ENCODE measurements around the gene LGR4. TPM values are rescaled to one million over a fixed set of nuclear protein-coding genes. Genes with fewer than 3 reads are reported as not detected.
"Not testable (repeated sequence)": the region's sequence is repeated elsewhere in the genome, so short reads cannot be mapped to it uniquely, and the experiment has no call there.

LGR4 gene
- total RNA-seq, 1 donor from 2014 or later, result 39.6 TPM

DNA sequence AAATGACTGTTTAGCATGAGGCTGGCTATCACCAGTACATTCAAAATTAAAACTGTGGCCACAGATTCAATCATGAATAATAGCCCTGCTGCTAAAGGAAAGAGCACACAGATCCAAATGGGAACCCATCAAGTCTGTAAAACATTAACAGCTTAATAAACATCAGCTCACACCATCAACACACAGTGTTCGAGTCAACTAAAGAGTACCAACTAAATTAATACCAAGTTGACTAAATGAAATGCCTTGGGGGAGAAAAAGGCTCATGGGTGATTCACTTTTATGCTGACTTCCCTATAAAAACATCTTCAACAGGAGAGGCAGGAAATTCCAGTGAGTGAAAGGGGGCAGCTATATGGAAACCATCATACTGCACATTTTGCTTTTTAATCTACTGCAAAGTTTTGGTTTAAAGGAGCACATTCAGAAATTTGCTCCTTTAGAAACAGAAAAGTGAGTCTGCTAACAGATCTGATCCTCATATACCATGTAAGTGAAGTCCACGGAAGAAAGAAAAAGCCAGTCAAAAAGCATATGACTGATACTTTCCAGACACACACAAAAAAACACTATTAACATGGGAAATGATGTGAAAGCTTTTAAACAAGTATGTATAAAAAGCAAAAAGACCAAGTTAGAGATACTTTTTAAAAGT is 16.3 kb downstream of the LGR4 start:
- H3K27ac Mint-ChIP-seq, result peak overlapping the region; percentile 33
- H3K4me1 Mint-ChIP-seq (ENCODE audit: unreplicated experiment), result peaks cover 54% of the 10 kb centered on the region
- TF ChIP-seq, protein P1, sequence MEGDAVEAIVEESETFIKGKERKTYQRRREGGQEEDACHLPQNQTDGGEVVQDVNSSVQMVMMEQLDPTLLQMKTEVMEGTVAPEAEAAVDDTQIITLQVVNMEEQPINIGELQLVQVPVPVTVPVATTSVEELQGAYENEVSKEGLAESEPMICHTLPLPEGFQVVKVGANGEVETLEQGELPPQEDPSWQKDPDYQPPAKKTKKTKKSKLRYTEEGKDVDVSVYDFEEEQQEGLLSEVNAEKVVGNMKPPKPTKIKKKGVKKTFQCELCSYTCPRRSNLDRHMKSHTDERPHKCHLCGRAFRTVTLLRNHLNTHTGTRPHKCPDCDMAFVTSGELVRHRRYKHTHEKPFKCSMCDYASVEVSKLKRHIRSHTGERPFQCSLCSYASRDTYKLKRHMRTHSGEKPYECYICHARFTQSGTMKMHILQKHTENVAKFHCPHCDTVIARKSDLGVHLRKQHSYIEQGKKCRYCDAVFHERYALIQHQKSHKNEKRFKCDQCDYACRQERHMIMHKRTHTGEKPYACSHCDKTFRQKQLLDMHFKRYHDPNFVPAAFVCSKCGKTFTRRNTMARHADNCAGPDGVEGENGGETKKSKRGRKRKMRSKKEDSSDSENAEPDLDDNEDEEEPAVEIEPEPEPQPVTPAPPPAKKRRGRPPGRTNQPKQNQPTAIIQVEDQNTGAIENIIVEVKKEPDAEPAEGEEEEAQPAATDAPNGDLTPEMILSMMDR (conservative IDR thresholded peaks at IDR 0.05), result no peak
- DNase-seq (ENCODE audit: extremely low spot score, unreplicated experiment), result no peak
- no peaks in the 10 kb centered on the region for H3K27me3 Mint-ChIP-seq
- no peaks in the 10 kb centered on the region for H3K9me3 Mint-ChIP-seq
- peak overlapping the region; percentile 37 for H3K4me3 Mint-ChIP-seq
- peaks cover 8% of the 10 kb centered on the region for H3K36me3 Mint-ChIP-seq

DNA sequence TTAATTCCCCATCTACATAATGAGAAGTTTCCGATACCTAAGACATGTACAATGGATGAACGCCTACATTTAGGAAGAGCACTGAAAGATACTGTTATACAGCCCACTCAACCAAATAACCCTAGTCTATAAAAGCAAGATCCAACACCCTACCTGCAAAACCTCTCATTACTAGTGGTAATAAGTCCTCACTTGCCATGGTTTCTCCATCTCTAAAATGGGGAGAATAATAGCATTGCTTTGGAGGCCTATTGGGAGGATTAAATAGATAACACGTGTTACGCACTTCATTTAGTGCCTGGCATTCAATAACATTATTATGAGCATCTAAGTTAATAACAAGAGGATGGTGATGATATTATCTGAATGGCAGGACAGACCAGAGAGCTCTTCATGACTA is 16.9 kb downstream of the LGR4 start:
- Mint-ChIP-seq H3K9me3 (no peaks in the 10 kb centered on the region), H3K27ac (peak overlapping the region; percentile 33), H3K36me3 (peaks cover 8% of the 10 kb centered on the region), H3K4me3 (peak overlapping the region; percentile 37), H3K27me3 (no peaks in the 10 kb centered on the region), H3K4me1 (ENCODE audit: unreplicated experiment) (peaks cover 58% of the 10 kb centered on the region)
- no peak for DNase-seq (ENCODE audit: extremely low spot score, unreplicated experiment)
- TF ChIP-seq, protein P1 (conservative IDR thresholded peaks at IDR 0.05), result no peak

DNA sequence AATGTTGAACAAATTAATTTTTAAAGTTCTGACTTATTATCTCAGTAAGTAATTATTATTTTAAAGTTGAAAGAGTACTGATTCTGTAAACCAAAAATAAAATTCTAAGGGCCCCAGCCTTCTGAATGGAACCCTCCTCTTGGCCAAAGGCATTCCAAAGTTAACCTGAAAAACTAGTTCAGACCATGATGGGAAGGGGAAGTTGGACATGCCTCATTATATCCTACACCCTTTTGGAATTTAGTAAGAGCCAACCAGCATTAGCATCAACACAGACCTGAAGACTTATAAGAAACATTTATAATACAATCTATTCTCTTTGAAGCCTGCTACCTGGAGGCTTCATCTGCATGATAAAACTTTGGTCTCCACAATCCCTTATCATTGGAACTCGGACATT is 18.9 kb downstream of the LGR4 start:
- H3K9me3 Mint-ChIP-seq, result no peaks in the 10 kb centered on the region
- H3K27ac Mint-ChIP-seq, result no peak overlapping the region

DNA sequence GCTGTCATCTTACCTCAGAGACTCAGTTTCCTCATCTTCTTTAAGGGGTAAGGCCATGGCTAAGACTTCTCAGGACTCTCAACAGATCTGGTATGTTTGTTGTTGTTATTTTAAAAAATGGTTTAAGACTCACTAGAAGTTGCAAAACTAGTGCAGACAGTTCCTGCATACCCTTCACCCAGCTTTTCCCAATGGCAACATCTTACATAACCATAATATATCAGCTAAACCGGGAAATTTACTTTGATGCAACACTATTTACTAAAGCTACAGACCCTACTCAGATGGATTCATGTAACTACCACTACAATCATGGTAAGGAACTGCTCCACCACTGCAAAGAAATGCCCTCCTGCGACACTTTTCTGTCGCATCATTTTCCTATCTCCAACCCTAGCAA is 20.4 kb downstream of the LGR4 start:
- H3K27ac Mint-ChIP-seq, result no peak overlapping the region
- peaks cover 34% of the 10 kb centered on the region for H3K4me1 Mint-ChIP-seq (ENCODE audit: unreplicated experiment)
- no peak for DNase-seq (ENCODE audit: extremely low spot score, unreplicated experiment)
- H3K36me3 Mint-ChIP-seq, result peaks cover 12% of the 10 kb centered on the region
- TF ChIP-seq, protein P1 (conservative IDR thresholded peaks at IDR 0.05), result no peak
- no peak overlapping the region for H3K4me3 Mint-ChIP-seq
- H3K27me3 Mint-ChIP-seq, result no peaks in the 10 kb centered on the region
- H3K9me3 Mint-ChIP-seq, result no peaks in the 10 kb centered on the region

More for the DNA sequence above, 18.9 kb downstream of the LGR4 start:
- TF ChIP-seq, protein P1 (conservative IDR thresholded peaks at IDR 0.05), result no peak
- peaks cover 44% of the 10 kb centered on the region for H3K4me1 Mint-ChIP-seq (ENCODE audit: unreplicated experiment)
- H3K4me3 Mint-ChIP-seq, result no peak overlapping the region
- no peaks in the 10 kb centered on the region for H3K27me3 Mint-ChIP-seq
- DNase-seq (ENCODE audit: extremely low spot score, unreplicated experiment), result no peak
- peaks cover 12% of the 10 kb centered on the region for H3K36me3 Mint-ChIP-seq

DNA sequence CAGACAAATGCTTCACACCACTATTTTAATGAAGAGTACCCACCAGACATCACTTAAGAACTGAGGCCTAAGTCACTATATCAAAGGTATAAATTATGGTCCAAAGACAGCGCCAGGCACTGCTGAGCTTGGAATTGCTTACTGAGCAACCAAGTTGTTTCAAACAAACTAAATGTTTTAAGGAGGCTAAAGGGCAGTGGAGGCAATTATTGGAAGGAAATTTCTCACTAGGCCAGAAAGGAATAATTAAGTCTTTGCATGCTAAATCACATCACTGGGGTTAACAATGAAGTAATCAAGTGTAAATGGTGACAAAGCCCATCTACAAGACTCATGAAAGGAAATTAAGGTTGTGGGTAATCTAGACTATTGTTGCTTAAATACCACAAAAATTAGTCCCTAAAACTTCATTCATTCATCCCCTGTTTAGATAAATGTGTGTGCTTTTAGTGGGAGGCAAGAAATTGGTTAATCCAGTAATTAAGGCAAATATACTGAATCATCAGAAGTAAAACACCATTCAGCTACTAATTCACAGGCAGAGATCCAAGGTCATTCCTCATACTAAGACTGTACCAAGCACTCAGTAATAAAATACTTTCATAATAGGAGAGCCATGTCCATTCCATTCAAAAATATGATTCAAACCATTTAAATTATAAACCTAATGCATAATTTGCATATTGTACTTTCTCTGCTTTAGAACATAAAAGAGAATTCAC is 21.2 kb downstream of the LGR4 start:
- peaks cover 12% of the 10 kb centered on the region for H3K36me3 Mint-ChIP-seq
- peaks cover 27% of the 10 kb centered on the region for H3K4me1 Mint-ChIP-seq (ENCODE audit: unreplicated experiment)
- H3K4me3 Mint-ChIP-seq, result no peak overlapping the region
- H3K9me3 Mint-ChIP-seq, result no peaks in the 10 kb centered on the region
- no peak for DNase-seq (ENCODE audit: extremely low spot score, unreplicated experiment)
- H3K27me3 Mint-ChIP-seq, result no peaks in the 10 kb centered on the region
- peak overlapping the region; percentile 12 for H3K27ac Mint-ChIP-seq
- TF ChIP-seq, protein P1 (conservative IDR thresholded peaks at IDR 0.05), result no peak

DNA sequence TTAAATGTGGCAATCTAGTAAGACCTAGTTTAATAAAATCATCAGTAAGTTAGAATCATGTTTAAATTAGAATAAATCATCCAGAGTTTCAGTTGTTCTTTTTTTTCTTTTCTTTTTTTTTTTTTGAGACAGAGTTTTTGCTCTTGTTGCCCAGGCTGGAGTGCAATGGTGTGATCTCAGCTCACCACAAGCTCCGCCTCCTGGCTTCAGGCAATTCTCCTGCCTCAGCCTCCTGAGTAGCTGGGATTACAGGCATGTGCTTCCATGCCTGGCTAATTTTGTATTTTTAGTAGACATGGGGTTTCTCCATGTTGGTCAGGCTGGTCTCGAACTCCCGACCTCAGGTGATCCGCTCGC is 24.4 kb downstream of the LGR4 start:
- H3K9me3 Mint-ChIP-seq; H3K36me3 Mint-ChIP-seq; DNase-seq (ENCODE audit: extremely low spot score, unreplicated experiment); H3K4me3 Mint-ChIP-seq; H3K27me3 Mint-ChIP-seq; H3K27ac Mint-ChIP-seq: not testable (repeated sequence)
- peaks cover 32% of the 10 kb centered on the region for H3K4me1 Mint-ChIP-seq (ENCODE audit: unreplicated experiment)

Data from type B pancreatic cell (in vitro differentiated cells).